NCI-H510A treated with DMSO at 0.1 percent for 48 hours (cell line): Measurements from ENCODE around the gene OR2T1.
"Not testable (repeated sequence)": the region's sequence is repeated elsewhere in the genome, so short reads cannot be mapped to it uniquely, and the experiment has no call there.

ENCODE experiments used
- DNase-seq: peaks from one replicate; lab custom pipeline; 2025; lab: John Stamatoyannopoulos, UW

Gene OR2T1

DNA sequence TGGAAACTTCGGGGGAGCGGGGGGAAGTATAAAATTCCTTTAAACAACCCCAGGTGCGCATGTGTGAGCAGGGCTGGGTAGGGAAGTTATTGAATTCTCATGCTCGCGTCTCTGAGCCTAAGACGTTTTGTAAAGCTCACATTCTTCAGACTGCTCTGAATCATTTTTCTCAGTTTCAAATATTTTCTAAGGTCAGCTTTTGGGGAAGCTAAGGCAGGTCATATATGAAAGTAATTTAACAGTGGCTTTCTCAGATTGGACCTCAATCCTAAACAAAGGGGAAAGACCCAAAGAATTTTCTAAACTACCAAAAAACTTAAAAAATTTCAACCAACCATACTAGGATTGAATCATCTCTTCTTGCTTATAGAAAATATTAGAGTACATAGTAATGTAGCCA, 32.1 kb downstream of the OR2T1 start:
- not testable (repeated sequence) for DNase-seq

DNA sequence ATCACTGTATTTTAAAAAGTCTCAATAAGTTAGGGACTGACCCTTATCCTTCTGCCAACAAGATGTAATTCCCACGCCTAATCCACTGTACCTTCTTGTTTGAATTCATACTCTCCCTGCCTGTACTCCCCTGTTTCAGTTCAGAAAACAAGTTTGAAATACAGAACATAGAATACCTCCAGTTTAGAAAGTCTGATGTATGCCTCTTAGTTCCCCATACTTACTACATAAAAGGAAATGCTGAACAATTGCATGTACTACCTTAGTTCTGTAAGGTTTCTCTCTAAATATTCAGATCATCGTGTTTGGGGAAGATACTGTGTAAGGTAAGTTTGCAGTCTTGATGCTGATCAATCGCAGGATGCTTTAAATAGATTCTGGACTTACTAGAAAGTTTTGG, 33.5 kb downstream of the OR2T1 start:
- DNase-seq = not testable (repeated sequence)

DNA sequence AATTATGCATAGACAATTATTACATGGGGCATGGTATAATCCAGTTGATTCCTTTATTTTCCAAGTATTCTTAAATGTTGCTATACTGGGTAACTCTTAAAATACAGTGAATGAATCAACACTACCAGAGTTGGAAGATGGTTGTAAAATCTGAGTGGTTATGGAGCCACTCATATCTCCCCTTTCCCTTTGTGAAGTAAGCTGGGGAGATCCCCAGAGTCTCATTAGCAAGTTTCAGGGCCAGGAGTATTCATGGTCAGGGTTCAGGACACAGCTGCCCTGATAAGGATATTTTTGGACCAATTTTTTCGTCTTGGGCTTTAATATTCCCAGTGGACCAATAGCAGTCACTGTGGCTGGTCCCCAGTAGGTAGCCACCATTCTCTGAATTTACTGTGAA, 35.8 kb downstream of the OR2T1 start:
- not testable (repeated sequence) for DNase-seq

DNA sequence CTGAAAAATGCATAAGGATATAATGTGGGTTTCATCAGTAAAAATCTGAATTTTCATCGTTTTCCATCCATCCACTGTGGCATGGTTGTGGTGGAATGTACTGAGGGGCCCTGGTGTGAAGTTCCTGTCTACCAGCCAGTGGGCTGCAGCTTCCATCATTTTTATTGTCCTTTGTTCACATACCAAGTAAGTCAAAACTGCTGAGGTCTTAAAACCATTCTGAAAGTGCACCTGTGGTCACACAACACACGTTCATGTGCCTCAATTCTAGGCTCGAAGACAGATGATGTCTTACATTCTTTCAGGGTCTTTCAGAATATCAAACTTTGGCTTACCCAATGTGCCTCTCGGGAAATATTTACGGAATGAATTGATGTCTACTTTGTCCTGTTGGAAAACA, 36.4 kb downstream of the OR2T1 start:
- not testable (repeated sequence) for DNase-seq

DNA sequence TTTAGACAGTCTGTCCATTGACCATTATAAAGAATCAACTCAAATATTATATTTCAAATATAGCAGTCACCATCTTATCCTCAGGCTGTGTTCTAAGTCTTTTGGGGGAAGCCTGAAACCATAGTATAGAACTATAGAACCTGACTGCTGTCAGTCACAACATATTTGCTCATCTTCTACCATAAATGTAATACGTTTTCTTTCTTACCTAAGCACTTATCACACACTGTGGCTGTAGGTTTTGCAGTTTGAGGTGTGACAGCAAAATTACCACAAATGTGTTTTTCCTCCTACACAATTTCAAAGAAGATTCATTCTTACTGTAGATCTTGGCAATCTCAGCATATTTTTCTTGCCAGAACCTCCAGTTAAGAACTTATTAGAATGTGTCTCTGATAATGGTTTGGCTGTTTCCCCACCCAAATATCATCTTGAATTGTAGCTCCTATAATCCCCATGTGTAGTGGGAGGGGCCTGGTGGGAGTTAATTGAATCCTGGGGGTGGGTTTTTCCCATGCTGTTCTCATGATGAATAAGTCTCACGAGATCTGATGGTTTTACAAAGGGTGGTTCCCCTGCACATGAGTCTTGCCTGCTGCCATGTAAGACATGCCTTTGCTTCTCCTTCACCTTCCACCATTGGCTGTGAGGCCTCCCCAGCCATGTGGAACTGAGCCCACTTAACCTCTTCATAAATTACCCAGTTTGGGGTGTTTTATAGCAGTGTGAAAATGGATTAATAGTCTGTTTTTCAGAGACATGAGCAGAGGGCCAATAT, 39.8 kb downstream of the OR2T1 start:
- DNase-seq = not testable (repeated sequence)

DNA sequence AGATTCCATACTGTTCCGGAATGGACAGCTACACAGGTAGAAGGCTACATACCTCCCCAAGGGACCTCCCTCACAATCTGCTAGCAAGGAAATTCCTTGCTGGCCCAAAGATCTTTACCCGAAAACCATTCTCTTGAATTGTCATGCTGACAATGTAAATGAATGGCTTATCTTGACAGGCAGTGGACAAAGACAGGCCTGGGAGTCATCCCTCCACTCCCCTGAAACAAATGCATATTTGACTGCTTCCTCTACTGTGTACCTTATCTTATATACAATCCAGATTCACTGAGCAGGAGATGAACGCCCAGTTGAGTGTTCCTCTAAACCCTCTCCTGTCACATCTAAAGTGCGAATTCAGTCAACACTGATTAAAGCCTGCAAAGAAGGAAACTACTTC, 41.8 kb downstream of the OR2T1 start:
- DNase-seq = not testable (repeated sequence)

DNA sequence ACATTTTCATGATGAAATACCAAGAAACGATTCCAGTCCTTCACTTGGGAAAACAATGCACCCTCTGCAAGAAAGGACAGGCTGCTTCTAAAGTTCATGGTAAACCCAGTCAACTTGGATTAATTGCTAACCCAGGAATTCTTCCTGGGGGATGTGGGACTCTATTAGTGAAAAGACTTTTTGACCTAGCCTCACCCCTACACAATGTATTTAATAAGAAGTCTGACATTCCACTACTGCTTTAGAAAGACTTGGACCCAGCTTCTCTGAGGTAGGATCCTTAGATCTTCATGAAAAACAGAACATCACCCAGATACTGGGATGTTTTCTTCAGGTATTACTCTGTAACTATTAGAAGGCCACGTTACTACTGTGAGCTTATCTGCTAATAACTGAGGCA, 42.6 kb downstream of the OR2T1 start, which contains the start of gene OR2T2:
Gene OR2T2 (plus strand): TSS at position 239 of the 400 bp plus-strand sequence. CDS start 7,161 bp downstream, outside the sequence.
- DNase-seq = not testable (repeated sequence)

DNA sequence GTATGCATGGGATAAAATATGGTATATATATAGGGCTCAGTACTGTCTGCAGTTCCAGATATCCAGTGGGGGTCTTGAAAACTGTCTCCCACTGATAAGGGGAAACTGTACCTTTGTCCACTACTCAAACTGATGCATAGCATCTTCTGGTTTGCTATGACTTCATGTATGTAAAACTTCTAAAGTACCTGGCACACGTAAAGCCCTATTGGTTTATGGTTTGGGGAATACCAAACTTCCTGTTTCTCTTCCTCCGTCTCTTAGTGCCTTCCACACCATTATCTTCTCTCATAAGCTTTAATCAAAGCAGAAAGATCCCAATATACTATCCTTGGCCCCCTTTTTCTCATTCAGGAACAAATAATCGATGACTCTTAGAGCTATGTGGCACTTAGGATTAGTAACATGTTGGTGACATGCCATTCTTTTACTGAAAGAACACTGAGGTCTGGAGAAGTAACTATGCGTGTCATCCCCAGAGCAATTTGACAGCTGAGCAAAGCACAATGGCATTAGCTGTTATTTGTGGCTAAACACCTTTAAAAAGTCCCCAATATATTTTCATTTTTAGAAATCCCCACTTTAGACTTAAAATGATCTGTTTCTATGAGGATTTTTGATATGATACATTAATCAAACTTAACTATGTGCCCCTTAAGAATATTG, 45.7 kb downstream of the OR2T1 start:
- not testable (repeated sequence) for DNase-seq

DNA sequence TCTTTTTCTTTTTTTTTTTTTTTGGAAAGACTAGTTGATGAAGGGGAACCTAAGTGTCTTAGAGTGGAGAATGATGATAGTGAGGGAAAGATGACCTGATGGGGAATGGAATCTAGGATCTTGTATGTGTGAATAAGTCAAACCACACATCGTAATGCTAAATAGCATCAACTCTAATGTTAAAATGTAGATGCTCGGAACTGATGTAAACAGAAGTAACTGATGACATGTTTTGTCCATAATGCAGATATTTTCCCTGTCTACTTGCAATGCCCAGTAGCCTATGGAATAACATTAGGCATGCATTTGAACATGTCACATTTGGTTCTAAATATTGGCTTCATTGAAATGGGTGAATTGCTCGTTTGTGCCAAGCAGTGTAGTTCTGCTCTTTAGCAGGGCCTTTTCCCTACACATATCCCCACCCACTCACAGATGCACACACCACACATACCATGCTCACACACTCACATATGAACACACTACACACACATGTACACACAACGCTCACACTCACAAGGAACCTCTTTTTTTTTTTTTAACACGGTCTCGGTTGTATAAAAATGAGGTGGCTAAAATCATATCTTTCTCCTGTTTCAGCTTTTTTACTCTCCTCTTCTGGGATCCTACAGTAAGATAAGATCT, 47.1 kb downstream of the OR2T1 start:
- DNase-seq = not testable (repeated sequence)

DNA sequence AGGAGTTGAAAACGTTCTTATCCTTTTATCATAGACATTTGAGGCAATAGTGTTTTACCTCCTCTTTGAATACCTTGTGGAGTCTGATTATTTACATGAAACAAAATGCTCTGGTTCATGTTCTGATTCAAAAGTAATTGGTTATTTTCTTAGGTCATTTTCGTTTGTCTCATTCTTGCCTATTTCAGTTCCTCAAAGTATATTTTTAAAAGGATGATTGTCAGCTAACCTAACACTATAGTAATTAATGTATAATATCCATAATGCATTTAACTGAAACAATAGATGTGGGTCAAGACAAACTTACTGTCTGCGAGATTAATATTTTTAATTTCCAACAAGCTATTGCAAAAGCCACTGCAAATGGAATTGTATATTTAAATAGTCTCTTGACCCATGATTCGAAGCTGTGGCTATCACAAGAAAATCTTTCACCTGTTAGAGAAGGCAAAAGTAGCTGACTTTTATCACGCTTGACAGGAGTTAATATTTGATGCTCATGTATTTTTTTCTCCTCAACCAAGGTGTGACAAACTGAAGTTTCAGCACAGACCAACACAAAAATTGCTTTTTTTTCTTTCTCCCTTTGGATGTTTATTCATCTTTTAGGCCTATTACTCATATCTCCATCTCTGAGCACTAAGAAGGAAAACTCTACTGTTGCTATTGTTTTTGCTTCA, 47.8 kb downstream of the OR2T1 start:
- not testable (repeated sequence) for DNase-seq

DNA sequence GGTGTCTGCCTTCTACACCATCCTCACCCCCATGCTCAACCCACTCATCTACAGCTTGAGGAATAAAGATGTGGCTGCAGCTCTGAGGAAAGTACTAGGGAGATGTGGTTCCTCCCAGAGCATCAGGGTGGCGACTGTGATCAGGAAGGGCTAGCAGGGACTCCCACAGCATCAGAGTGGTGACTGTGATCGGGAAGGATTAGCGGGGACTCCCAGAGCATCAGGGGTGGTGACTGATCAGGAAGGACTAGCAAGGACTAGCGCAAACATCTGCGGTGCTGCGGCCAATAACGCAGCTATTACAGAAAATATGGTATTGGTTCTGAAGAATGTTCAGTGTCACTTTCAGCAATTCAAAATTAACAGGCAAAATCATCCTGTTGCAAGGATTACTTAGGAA, 50.8 kb downstream of the OR2T1 start:
- DNase-seq = not testable (repeated sequence)

DNA sequence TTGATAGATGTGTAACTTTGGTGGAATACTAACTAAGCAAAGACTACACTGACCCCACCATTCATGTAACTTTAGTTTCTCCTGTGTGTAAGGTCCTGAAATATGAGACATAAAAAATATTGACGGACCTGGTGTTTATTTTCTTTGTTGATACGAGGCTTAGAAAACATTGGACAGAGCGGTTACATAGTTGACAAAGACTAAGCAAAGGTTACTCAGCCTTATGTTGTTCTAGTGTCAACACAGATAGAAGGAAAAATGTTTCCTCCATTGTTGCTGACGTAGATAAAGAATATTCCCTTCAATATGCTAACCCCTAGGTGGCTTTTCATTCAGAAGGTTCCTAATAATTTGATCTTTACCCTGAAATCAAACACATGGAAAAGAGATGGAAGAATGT, 52.2 kb downstream of the OR2T1 start:
- not testable (repeated sequence) for DNase-seq

DNA sequence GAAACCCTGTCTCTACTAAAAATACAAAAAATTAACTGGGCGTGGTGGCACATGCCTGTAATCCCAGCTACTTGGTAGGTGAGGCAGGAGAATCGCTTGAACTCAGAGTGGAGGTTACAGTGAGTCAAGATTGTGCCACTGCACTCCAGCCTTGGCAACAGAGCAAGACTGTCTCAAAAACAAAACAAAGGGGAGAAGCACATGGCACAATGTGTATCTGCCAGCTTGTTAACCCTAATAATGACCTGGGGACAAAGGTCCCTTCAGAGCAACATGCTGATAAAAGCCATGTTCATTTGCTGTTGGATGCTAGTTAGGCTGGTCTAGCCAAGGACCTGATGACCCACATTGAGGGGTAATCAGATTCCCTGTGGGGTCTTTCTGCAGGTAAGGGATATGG, 53.8 kb downstream of the OR2T1 start:
- DNase-seq = not testable (repeated sequence)
